GM21576 (cell line): ENCODE results near the gene STRIT1.

Source experiments
- ATAC-seq: cut with Tn5 transposase; IDR thresholded peaks from one replicate; pipeline ENCODE4 v1.9.1; 2021; ENCODE audit warnings: mild to moderate bottlenecking, moderate library complexity; ENCODE audit not compliant: unreplicated experiment

Gene STRIT1

GRCh38 chr3:155293516-155293915, at the start of gene STRIT1:
Gene STRIT1 (minus strand): TSS chr3:155293683.
- ATAC-seq = no peak

- ATAC-seq = no peak
Observed at GRCh38 chr3:155342344-155342743, 48.9 kb upstream of the STRIT1 start.

- no peak for ATAC-seq
Observed at GRCh38 chr3:155339052-155339451, 45.6 kb upstream of the STRIT1 start.

- no peak for ATAC-seq
Observed at GRCh38 chr3:155335724-155336354, 42.4 kb upstream of the STRIT1 start.

GRCh38 chr3:155334914-155335723, 41.6 kb upstream of the STRIT1 start:
- ATAC-seq = peak; percentile 93

GRCh38 chr3:155334215-155334913, 40.9 kb upstream of the STRIT1 start:
- ATAC-seq = no peak

- ATAC-seq = no peak
Observed at GRCh38 chr3:155332716-155333115, 39.2 kb upstream of the STRIT1 start.

GRCh38 chr3:155331078-155331477, 37.6 kb upstream of the STRIT1 start:
- ATAC-seq = no peak

- ATAC-seq = no peak
Observed at GRCh38 chr3:155330370-155330769, 36.9 kb upstream of the STRIT1 start.

GRCh38 chr3:155329513-155330048, 36.1 kb upstream of the STRIT1 start:
- no peak for ATAC-seq

GRCh38 chr3:155327871-155328270, 34.4 kb upstream of the STRIT1 start:
- no peak for ATAC-seq

- no peak for ATAC-seq
Observed at GRCh38 chr3:155327430-155327829, 33.9 kb upstream of the STRIT1 start.

- ATAC-seq = no peak
Observed at GRCh38 chr3:155326901-155327300, 33.4 kb upstream of the STRIT1 start.

GRCh38 chr3:155326244-155326643, 32.8 kb upstream of the STRIT1 start:
- ATAC-seq = no peak

- no peak for ATAC-seq
Observed at GRCh38 chr3:155325263-155325835, 31.9 kb upstream of the STRIT1 start.

GRCh38 chr3:155323063-155323666, 29.7 kb upstream of the STRIT1 start:
- ATAC-seq = peak; percentile 89

GRCh38 chr3:155321418-155321817, 27.9 kb upstream of the STRIT1 start:
- no peak for ATAC-seq

- no peak for ATAC-seq
Observed at GRCh38 chr3:155320934-155321333, 27.5 kb upstream of the STRIT1 start.

GRCh38 chr3:155318740-155319139, 25.3 kb upstream of the STRIT1 start:
- no peak for ATAC-seq

- no peak for ATAC-seq
Observed at GRCh38 chr3:155317211-155317610, 23.7 kb upstream of the STRIT1 start.

GRCh38 chr3:155316426-155316825, 22.9 kb upstream of the STRIT1 start:
- no peak for ATAC-seq
